GM21717 (cell line): ENCODE measurements around the gene IRF2.
A peak's percentile ranks its signal among the peaks of the same experiment; 100 is the strongest.

Source experiments
- ATAC-seq: cut with Tn5 transposase; IDR thresholded peaks from one replicate; pipeline ENCODE4 v1.9.1; 2021; ENCODE audit warnings: mild to moderate bottlenecking, moderate library complexity; ENCODE audit not compliant: unreplicated experiment

The IRF2 gene

GRCh38 chr4:184433258-184433892 is 41.0 kb downstream of the IRF2 start:
- ATAC-seq: no peak

GRCh38 chr4:184432127-184432922 is 42.0 kb downstream of the IRF2 start:
- ATAC-seq: no peak

GRCh38 chr4:184430163-184430562 is 44.2 kb downstream of the IRF2 start:
- ATAC-seq: no peak

- no peak for ATAC-seq
Observed at GRCh38 chr4:184428787-184429186, 45.6 kb downstream of the IRF2 start.

GRCh38 chr4:184427687-184428086 is 46.7 kb downstream of the IRF2 start:
- ATAC-seq: no peak

GRCh38 chr4:184427093-184427492 is 47.3 kb downstream of the IRF2 start:
- ATAC-seq: no peak

GRCh38 chr4:184424993-184425758 is 49.2 kb downstream of the IRF2 start:
- no peak for ATAC-seq

- no peak for ATAC-seq
Observed at GRCh38 chr4:184424279-184424678, 50.1 kb downstream of the IRF2 start.

- ATAC-seq: no peak
Observed at GRCh38 chr4:184423003-184423686, 51.2 kb downstream of the IRF2 start.

GRCh38 chr4:184422378-184422777 is 52.0 kb downstream of the IRF2 start:
- ATAC-seq: no peak

- ATAC-seq: no peak
Observed at GRCh38 chr4:184421533-184422155, 52.7 kb downstream of the IRF2 start.

- peak; percentile 70 for ATAC-seq
Observed at GRCh38 chr4:184420881-184421416, 53.4 kb downstream of the IRF2 start.

- no peak for ATAC-seq
Observed at GRCh38 chr4:184420402-184420801, 53.9 kb downstream of the IRF2 start.

GRCh38 chr4:184419976-184420375 is 54.4 kb downstream of the IRF2 start:
- no peak for ATAC-seq

- ATAC-seq: peak; percentile 48
Observed at GRCh38 chr4:184417802-184418511, 56.4 kb downstream of the IRF2 start.

GRCh38 chr4:184416913-184417734 is 57.2 kb downstream of the IRF2 start:
- peak; percentile 65 for ATAC-seq

GRCh38 chr4:184415071-184415470 is 59.3 kb downstream of the IRF2 start:
- no peak for ATAC-seq

GRCh38 chr4:184413261-184414046 is 60.9 kb downstream of the IRF2 start:
- ATAC-seq: no peak
